Effector CD8-positive, alpha-beta T cell (primary cell): Measurements from ENCODE around the gene BBLN.

Experiments used
- DNase-seq: peaks from one replicate; lab custom pipeline; 2025; lab: John Stamatoyannopoulos, UW

The BBLN gene

GRCh38 chr9:128211981-128212281, 51.9 kb downstream of the BBLN start:
- no peak for DNase-seq
